PC-3 (cell line): ENCODE results near the gene LHFPL2. TPM values are rescaled to one million over a fixed set of nuclear protein-coding genes. Genes with fewer than 3 reads are reported as not detected.

ENCODE experiments used
- ATAC-seq: fragments of 200-7000 bp; cut with Tn5 transposase; 2 replicates; pipeline ENCODE4 v1.9.1; 2020; ENCODE audit warnings: mild to moderate bottlenecking, moderate library complexity
- BruUV-seq: library from RNA; stranded (reverse); fragments of 400-500 nt; replicated peaks from 2 replicates; lab custom pipeline; 2021; lab: Mats Ljungman, UMichigan
- CTCF ChIA-PET: fragments of 300-600 bp; sonication (Branson Sonifier 250); formaldehyde crosslinking; loops from one replicate; lab custom pipeline; 2022; ENCODE audit warnings: antibody characterized with exemption; lab: Charles Lee
- POLR2A ChIA-PET: fragments of 300-600 bp; sonication (Branson Sonifier 250); formaldehyde crosslinking; loops from one replicate; lab custom pipeline; 2022; ENCODE audit warnings: antibody characterized with exemption; ENCODE audit not compliant: unreplicated experiment; lab: Charles Lee
- DNase-seq: peaks from one replicate; pipeline ENCODE4 v3.0.0-alpha.2; 2015
- H2AFZ ChIP-seq: fragments of 300-600 bp; sonication (generic); 2 replicates; pipeline ENCODE4 v1.6.0; 2016; ENCODE audit warnings: antibody characterized with exemption, low read length
- H3F3A ChIP-seq: fragments of 300-600 bp; sonication (generic); one replicate; pipeline ENCODE4 v1.6.0; 2017; ENCODE audit warnings: antibody characterized with exemption, low read length, control low read depth, mild to moderate bottlenecking; ENCODE audit not compliant: unreplicated experiment
- H3K27ac ChIP-seq: fragments of 300-600 bp; sonication (generic); 2 replicates; pipeline ENCODE4 v1.5.1; 2016; ENCODE audit warnings: mild to moderate bottlenecking, low read length
- H3K27me3 ChIP-seq: fragments of 300-600 bp; sonication (generic); 2 replicates; pipeline ENCODE4 v1.6.1; 2016; ENCODE audit warnings: low read length, mixed read lengths
- H3K36me3 ChIP-seq: fragments of 300-600 bp; sonication (generic); 2 replicates; pipeline ENCODE4 v1.6.1; 2016; ENCODE audit warnings: low read depth, mixed run types, low read length, mixed read lengths
- H3K4me1 ChIP-seq: fragments of 300-600 bp; sonication (generic); 2 replicates; pipeline ENCODE4 v1.5.1; 2016; ENCODE audit warnings: low read length; ENCODE audit not compliant: insufficient read depth
- H3K4me2 ChIP-seq: fragments of 300-600 bp; sonication (generic); 2 replicates; pipeline ENCODE4 v1.6.0; 2016; ENCODE audit warnings: low read length
- H3K4me3 ChIP-seq: fragments of 300-600 bp; sonication (generic); 2 replicates; pipeline ENCODE4 v1.5.1; 2016; ENCODE audit warnings: mild to moderate bottlenecking, low read length, mixed read lengths
- H3K79me2 ChIP-seq: fragments of 300-600 bp; sonication (generic); 2 replicates; pipeline ENCODE4 v1.6.1; 2017; ENCODE audit warnings: low read length, mixed read lengths
- H3K9ac ChIP-seq: fragments of 300-600 bp; sonication (generic); 2 replicates; pipeline ENCODE4 v1.6.0; 2016; ENCODE audit warnings: mild to moderate bottlenecking, low read length
- H3K9me2 ChIP-seq: fragments of 300-600 bp; sonication (generic); replicated peaks from 2 replicates; pipeline ENCODE4 v1.6.1; 2016; ENCODE audit warnings: mixed run types, low read length, mixed read lengths
- H3K9me3 ChIP-seq: fragments of 300-600 bp; sonication (generic); 2 replicates; pipeline ENCODE4 v1.6.1; 2016; ENCODE audit warnings: low read length, mixed read lengths
- H4K20me1 ChIP-seq: fragments of 300-600 bp; sonication (generic); 2 replicates; pipeline ENCODE4 v1.6.1; 2016; ENCODE audit warnings: low read length, mixed read lengths
- CTCF ChIP-seq: fragments of 300-600 bp; sonication (generic); conservative IDR thresholded peaks from 2 replicates; pipeline ENCODE4 v1.5.1; 2017; ENCODE audit warnings: antibody characterized with exemption, low read depth, mild to moderate bottlenecking, low read length
- EZH2 ChIP-seq: fragments of 300-600 bp; sonication (generic); IDR thresholded peaks from one replicate; pipeline ENCODE4 v1.6.1; 2017; ENCODE audit warnings: antibody characterized with exemption, mild to moderate bottlenecking, low read length; ENCODE audit not compliant: unreplicated experiment
- EZH2phosphoT487 ChIP-seq: fragments of 300-600 bp; sonication (generic); IDR thresholded peaks from 2 replicates; pipeline ENCODE4 v1.6.1; 2018; ENCODE audit warnings: mild to moderate bottlenecking, antibody characterized with exemption, low read length, borderline replicate concordance
- intact Hi-C: fragments of 100-400 bp; cut with micrococcal nuclease; formaldehyde crosslinking; loops from 2 replicates; pipeline ENCODE4 v1.9.0; 2023
- total RNA-seq: library from RNA; depleted of rRNA; stranded (reverse); fragments of >200 nt; gene quantifications from 2 replicates; pipeline ENCODE4 v1.2.3, GENCODE V29; 2014

Gene LHFPL2
- total RNA-seq, 1 experiment from 2014 or later = 21.7 TPM

DNA sequence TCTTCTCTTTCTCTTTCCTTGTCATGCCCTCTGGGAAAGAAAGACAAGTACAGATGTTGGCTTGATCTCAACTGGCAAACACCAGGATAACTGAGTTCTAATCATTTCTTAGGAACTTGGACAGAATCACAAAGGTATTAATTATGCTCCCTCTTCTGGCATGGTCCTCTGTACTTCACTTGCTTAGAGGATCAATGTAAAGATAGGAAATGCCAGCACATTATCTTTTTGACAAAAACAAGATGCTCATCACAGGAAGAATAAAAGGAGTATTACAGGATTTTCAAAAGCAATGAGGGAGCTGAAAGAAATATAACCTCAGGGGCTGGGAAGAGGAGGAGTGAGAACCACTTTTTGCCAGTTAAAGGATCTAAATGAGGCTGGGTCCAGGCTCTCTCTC lies 70.6 kb downstream of the LHFPL2 start:
- Histone ChIP-seq H3K27me3 (no peaks in the 10 kb centered on the region), H3K9me3 (no peaks in the 10 kb centered on the region), H3K4me3 (no peak overlapping the region), H2AFZ (no peak overlapping the region), H3K9ac (no peak overlapping the region), H3K4me2 (no peak overlapping the region), H4K20me1 (no peaks in the 10 kb centered on the region), H3F3A (no peaks in the 10 kb centered on the region), H3K9me2 (no peaks in the 10 kb centered on the region), H3K4me1 (peaks cover 9% of the 10 kb centered on the region), H3K79me2 (no peaks in the 10 kb centered on the region), H3K27ac (no peak overlapping the region), H3K36me3 (no peaks in the 10 kb centered on the region)
- BruUV-seq = no TSS peak
- intact Hi-C loops = no loop called here
- ATAC-seq = no peak
- TF ChIP-seq EZH2 (no peak), EZH2phosphoT487 (no peak), CTCF (no peak)
- DNase-seq = no peak
- ChIA-PET CTCF (no interaction called here), POLR2A (no interaction called here)

DNA sequence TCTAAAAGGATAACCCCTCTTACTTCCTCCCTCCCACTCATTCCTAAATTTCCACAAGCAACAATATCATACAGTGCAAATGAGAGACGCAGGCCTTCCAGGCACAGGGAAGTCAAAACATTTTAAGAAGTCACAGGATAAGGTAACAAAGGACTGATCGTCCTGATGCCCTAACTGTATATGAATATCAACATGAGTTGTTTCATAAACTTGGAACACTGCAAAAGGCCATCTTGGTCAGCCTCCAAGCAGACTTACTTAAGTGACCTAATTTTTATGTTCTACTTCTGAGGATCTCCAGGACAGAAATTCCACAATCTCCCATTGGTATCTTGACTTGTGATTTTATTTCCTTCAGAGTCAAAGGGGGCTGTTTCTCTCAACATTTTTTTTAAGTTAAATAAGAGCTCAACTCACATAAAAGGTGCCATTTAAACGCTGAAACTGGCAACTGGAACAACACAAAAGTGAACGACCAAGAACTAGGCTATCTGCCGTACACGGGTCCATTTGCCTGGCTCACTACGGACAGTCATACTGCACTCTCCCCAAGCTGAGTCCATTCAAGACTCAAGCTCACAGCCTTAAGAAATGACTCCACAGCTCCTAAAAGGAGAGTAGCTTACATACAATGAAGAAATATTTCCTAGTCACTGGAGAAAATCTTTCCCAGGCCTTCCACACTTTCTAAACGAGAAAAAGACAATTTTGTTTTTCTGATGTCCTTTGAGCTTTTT lies 71.3 kb downstream of the LHFPL2 start:
- no TSS peak for BruUV-seq
- ChIA-PET CTCF (no interaction called here), POLR2A (no interaction called here)
- no peaks in the 10 kb centered on the region for H3K9me2 ChIP-seq
- H3F3A ChIP-seq = no peaks in the 10 kb centered on the region
- DNase-seq = no peak
- no peak overlapping the region for H2AFZ ChIP-seq
- H3K27me3 ChIP-seq = no peaks in the 10 kb centered on the region
- no peak overlapping the region for H3K4me3 ChIP-seq
- ATAC-seq = no peak
- intact Hi-C loops = no loop called here
- no peak overlapping the region for H3K9ac ChIP-seq
- no peaks in the 10 kb centered on the region for H4K20me1 ChIP-seq
- H3K27ac ChIP-seq = no peak overlapping the region
- peaks cover 9% of the 10 kb centered on the region for H3K4me1 ChIP-seq
- no peaks in the 10 kb centered on the region for H3K36me3 ChIP-seq
- no peaks in the 10 kb centered on the region for H3K79me2 ChIP-seq
- H3K4me2 ChIP-seq = no peak overlapping the region
- no peaks in the 10 kb centered on the region for H3K9me3 ChIP-seq
- TF ChIP-seq CTCF (no peak), EZH2phosphoT487 (no peak)

GRCh38 chr5:78576376-78576775 lies 72.2 kb downstream of the LHFPL2 start:
- no peak overlapping the region for H3K9ac ChIP-seq
- H3K4me3 ChIP-seq = no peak overlapping the region
- H3K79me2 ChIP-seq = 0 out of 2 replicates have a peak, but pooled peaks cover 3% of the 10 kb centered on the region
- CTCF ChIA-PET = no interaction called here
- H4K20me1 ChIP-seq = no peaks in the 10 kb centered on the region
- no peak overlapping the region for H3K4me2 ChIP-seq
- H3K36me3 ChIP-seq = no peaks in the 10 kb centered on the region
- DNase-seq (no peak), ATAC-seq (no peak)
- H3F3A ChIP-seq = no peaks in the 10 kb centered on the region
- no peaks in the 10 kb centered on the region for H3K27me3 ChIP-seq
- POLR2A ChIA-PET = no interaction called here
- peaks cover 9% of the 10 kb centered on the region for H3K4me1 ChIP-seq
- H3K27ac ChIP-seq = no peak overlapping the region
- TF ChIP-seq EZH2 (no peak), EZH2phosphoT487 (no peak), CTCF (no peak)
- no peaks in the 10 kb centered on the region for H3K9me2 ChIP-seq
- no TSS peak for BruUV-seq
- H3K9me3 ChIP-seq = no peaks in the 10 kb centered on the region
- no peak overlapping the region for H2AFZ ChIP-seq
- intact Hi-C loops = no loop called here
